GM12875 (cell line): ENCODE data around the gene MRC1.

Experiments used
- H3K4me3 ChIP-seq: one replicate; pipeline ENCODE4 v1.5.1; 2011; ENCODE audit warnings: low read depth, low read length, control low read depth
- CTCF ChIP-seq: IDR thresholded peaks from 2 replicates; pipeline ENCODE4 v1.5.1; 2011; ENCODE audit warnings: low read depth, mild to moderate bottlenecking, control low read depth, inconsistent platforms, low read length, moderate library complexity, borderline replicate concordance; ENCODE audit not compliant: insufficient read depth

MRC1 gene

GRCh38 chr10:17811146-17811865 is 2.2 kb downstream of the MRC1 start:
- H3K4me3 ChIP-seq = no peak overlapping the region

DNA sequence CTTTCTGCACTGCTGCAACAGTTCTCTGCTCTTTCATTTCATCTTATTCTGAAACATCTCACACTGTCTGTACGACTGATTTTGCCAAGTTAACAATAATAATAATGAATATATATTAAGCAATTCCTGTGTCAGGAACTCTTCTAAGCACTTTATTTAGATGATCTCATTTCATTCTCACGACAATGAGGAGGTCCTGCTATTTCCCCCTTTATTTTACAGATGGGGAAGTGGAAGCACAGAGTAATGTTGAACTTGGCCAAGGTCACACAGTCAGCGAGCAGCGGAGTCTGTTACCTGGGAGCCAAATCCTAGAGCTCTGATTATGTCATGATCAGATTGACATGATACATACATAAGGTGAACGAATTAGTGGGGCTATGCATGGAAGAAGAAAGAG is 5.8 kb downstream of the MRC1 start:
- no peak for TF ChIP-seq CTCF
- no peak overlapping the region for H3K4me3 ChIP-seq

More at GRCh38 chr10:17811146-17811865, 2.2 kb downstream of the MRC1 start:
- TF ChIP-seq CTCF = no peak

- TF ChIP-seq CTCF = no peak
- H3K4me3 ChIP-seq = no peak overlapping the region
These were observed 7.1 kb downstream of the MRC1 start for GRCh38 chr10:17816199-17816598.

DNA sequence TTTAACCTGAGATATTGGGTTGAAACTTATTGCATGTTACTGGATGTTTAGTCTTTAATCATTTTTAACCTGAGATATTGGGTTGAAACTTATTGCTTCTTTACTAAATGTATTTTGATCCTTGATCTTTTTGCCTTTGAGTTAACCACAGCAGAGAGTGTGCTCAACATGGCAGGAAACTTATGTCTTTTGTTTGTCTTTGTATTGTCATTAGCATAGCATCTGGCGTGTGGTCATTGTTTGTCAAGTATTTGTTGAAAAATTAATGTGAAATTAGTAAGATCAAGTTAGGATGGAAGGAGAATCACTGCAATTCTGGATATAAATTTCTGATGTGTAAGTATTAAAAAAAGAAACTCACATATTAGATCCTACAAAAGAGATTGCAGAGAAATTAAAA is 8.2 kb downstream of the MRC1 start:
- no peak overlapping the region for H3K4me3 ChIP-seq
- no peak for TF ChIP-seq CTCF

GRCh38 chr10:17817790-17818189 is 8.6 kb downstream of the MRC1 start:
- TF ChIP-seq CTCF = no peak

GRCh38 chr10:17819836-17820235 is 10.7 kb downstream of the MRC1 start:
- H3K4me3 ChIP-seq = no peak overlapping the region
- no peak for TF ChIP-seq CTCF

More at GRCh38 chr10:17817790-17818189, 8.6 kb downstream of the MRC1 start:
- H3K4me3 ChIP-seq = no peak overlapping the region

DNA sequence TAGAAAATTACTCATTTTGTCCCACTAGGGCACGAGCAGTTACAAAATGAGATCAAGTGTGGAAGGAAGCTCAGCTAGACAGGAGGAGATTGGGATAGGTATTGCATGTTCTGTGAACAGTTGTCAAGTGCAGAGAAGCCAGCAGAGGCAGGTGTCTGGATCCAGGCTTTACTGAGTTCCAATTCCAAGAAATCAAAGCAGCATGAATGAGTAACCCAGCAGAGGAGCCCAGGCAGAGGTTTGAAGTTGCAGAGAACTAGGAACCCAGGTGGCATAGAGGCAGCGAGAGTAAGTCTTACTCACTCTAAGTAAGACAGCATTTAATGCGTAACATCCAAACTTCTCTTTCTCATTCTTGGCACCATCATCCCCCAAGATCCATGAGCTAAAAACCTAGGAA is 11.8 kb downstream of the MRC1 start:
- H3K4me3 ChIP-seq = no peak overlapping the region
- TF ChIP-seq CTCF = no peak
